H7 (cell line): ENCODE data around the gene PRKAG2. TPM values are rescaled to one million over a fixed set of nuclear protein-coding genes. Genes with fewer than 3 reads are reported as not detected.

ENCODE experiments used
- DNase-seq: peaks from one replicate; pipeline ENCODE4 v3.0.0; 2012
- H3K27me3 ChIP-seq: 2 replicates; pipeline ENCODE4 v1.6.0; 2011; ENCODE audit warnings: mild to moderate bottlenecking, low read length; ENCODE audit not compliant: control insufficient read depth, insufficient read depth
- H3K36me3 ChIP-seq: replicated peaks from 2 replicates; pipeline ENCODE4 v1.5.1; 2011; ENCODE audit warnings: low read length; ENCODE audit not compliant: control insufficient read depth, insufficient read depth
- H3K4me3 ChIP-seq: 2 replicates; pipeline ENCODE4 v1.5.1; 2011; ENCODE audit warnings: low read depth, mild to moderate bottlenecking, control low read depth, low read length, moderate library complexity; ENCODE audit not compliant: insufficient read depth
- total RNA-seq: library from RNA; depleted of rRNA; stranded (reverse); fragments of >200 nt; shearing (Covaris generic); gene quantifications from 2 replicates; pipeline ENCODE4 v1.2.3, GENCODE V29; 2014

The PRKAG2 gene
- total RNA-seq, 1 experiment from 2014 or later: 6.0 TPM

- no peaks in the 10 kb centered on the region for H3K36me3 ChIP-seq
- DNase-seq: no peak
- no peaks in the 10 kb centered on the region for H3K27me3 ChIP-seq
Observed at GRCh38 chr7:151714201-151714600, 162.7 kb downstream of the PRKAG2 start.

GRCh38 chr7:151712810-151713125 lies 164.1 kb downstream of the PRKAG2 start:
- H3K4me3 ChIP-seq: no peak overlapping the region
- DNase-seq: no peak
- no peaks in the 10 kb centered on the region for H3K36me3 ChIP-seq
- H3K27me3 ChIP-seq: no peaks in the 10 kb centered on the region

More at GRCh38 chr7:151714201-151714600, 162.7 kb downstream of the PRKAG2 start:
- H3K4me3 ChIP-seq: no peak overlapping the region

DNA sequence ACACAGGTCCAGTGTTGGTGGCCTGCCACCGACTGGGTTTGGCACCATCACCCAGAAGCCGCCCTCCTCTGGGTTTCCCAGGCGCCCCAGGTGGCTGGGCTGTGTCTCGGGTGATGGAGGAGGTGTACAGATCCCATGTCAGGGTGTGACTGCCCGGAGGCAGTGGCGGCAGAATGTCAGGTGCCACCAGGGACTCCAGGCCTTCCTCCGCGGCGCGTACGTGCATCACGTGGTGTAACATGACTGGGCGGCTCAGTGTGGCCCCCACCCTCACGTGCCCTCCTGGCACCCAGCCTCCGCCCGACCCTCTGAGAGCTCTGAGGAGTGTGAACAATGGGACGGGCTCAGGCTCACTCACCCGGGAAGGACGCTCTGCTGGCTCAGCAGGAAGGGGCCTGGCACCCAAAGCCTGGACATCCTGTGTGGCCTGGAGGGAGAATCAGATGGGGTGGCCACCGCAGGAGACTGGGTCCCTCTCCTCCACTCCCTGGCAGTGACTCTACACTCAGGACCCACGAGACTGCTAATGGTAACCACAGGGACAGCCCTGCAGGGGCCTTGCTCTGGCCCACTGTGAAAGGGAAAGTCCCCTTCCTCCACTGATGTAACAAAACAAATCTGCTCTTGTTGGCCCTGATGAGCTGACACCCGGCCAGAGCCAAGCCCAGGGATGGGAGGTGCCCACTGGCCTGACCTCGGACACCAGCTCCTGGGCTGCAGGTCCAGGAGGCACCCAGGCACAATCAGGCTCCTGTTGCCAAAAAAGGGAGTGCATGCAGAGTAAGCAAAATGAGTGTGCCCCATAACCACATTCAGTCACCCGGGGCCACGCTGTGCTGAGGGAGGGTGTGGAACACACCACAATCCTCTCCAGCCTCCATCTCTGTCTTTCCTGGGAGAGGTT lies 164.8 kb downstream of the PRKAG2 start:
- Histone ChIP-seq H3K4me3 (no peak overlapping the region), H3K36me3 (no peaks in the 10 kb centered on the region), H3K27me3 (no peaks in the 10 kb centered on the region)
- DNase-seq: no peak

DNA sequence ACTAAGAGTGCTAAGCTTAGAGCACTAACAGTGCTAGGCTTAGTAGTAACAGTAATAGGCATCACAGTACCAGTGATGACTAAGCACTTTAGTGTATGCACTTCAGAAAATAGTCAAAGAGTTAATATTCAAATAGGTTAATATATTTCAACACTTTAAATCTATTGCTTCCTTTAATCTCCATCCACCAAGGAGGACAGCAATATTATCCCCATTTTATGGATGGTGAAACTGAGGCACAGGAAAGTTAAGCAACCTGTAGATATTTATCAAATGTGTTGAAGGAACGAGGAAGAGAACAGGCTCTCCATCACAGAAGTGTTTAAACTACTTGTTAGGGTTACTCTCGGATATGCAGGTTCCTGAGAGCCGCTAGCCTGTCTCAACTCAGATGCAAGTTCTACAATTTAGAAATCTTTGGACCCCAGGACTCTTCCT lies 165.5 kb downstream of the PRKAG2 start:
- DNase-seq: no peak

GRCh38 chr7:151710646-151711434 lies 166.1 kb downstream of the PRKAG2 start:
- Histone ChIP-seq H3K36me3 (no peaks in the 10 kb centered on the region), H3K4me3 (no peak overlapping the region), H3K27me3 (no peaks in the 10 kb centered on the region)
- DNase-seq: no peak

More for the DNA sequence above, 165.5 kb downstream of the PRKAG2 start:
- Histone ChIP-seq H3K36me3 (no peaks in the 10 kb centered on the region), H3K4me3 (no peak overlapping the region), H3K27me3 (no peaks in the 10 kb centered on the region)

DNA sequence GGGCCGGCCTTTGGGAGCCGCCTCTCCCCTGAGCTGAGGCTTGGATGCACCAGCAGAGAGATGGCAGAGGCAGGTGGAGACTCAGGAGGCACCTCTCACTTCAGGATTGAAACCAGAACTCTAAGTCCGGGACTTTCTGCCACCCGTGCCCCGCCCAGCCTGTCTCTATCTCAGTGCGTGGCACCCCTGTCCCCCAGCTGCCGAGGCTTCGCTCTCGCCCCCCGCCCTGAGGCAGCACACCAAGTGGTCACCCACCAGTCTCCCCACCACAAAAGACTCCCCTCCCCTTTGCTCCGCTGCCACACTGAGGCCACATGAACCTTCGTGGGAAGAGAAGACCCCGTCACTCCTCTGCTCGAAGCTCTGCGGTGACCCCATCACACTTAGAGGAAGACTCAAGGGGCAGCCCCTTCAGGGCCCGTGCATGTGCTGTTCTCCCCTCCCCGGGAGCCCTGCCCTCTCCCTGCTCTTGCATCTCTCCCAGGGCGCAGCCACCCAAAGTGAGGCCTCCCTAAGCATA lies 166.7 kb downstream of the PRKAG2 start:
- no peak for DNase-seq
- no peak overlapping the region for H3K4me3 ChIP-seq
- H3K27me3 ChIP-seq: no peaks in the 10 kb centered on the region
- no peaks in the 10 kb centered on the region for H3K36me3 ChIP-seq

DNA sequence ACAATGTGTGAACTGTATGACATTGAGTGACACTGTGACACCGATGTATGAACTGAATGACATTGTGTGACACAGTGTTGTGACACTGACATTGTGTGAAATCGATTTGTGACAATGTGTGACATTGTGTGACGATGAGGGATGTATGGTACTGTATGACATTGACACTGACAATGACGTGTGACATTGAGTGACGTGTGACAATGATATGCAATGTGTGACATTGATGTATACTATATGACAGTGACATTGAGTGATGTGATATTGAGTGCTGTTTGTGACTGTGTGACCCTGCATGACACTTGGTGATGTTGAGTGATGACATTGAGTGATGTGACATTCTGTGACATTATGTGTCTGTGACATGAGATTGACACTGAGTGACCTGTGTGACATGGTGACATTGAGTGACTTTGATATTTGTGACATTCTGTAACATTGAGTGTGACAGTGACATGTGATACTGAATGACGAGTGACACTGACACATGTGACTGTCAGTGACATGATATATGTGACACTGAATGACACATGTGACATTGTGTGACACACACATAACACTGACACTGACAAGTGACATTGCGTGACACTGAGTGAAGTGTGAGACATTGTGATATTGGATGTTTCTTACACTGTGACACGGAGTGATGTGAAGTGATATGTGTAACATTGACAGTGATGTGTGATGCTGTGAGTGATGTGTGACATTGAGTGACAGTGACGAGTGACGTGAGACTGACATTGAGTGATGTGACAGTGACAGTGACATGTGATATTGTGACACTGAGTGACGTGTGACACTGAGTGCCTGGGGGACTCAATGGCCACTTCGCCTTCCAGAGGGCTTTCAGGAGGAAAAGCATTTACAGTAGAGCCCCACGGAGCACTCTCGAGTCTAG lies 167.5 kb downstream of the PRKAG2 start:
- no peaks in the 10 kb centered on the region for H3K27me3 ChIP-seq
- H3K36me3 ChIP-seq: no peaks in the 10 kb centered on the region
- H3K4me3 ChIP-seq: no peak overlapping the region
- no peak for DNase-seq

GRCh38 chr7:151708610-151709009 lies 168.3 kb downstream of the PRKAG2 start:
- Histone ChIP-seq H3K27me3 (no peaks in the 10 kb centered on the region), H3K36me3 (no peaks in the 10 kb centered on the region), H3K4me3 (no peak overlapping the region)
- DNase-seq: no peak

DNA sequence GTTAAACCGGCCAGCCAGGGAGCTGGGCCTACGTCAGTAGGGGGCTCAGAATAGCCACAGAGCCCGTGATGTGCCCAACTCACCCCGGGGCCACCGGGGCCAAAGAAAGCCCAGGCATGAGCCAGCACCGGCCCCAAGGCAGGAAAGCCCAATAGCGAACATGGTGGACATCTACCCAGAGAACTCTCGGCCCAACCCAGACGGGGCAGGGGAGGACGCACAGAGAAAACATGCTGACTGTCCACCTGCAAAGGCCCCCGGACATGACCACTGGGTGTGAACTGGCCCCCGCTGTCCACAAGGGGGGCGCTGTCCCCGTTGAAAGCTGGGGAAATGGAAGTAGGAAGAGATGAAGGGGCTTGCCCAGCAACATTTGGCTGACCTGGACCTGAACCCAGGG lies 169.2 kb downstream of the PRKAG2 start:
- DNase-seq: peak; percentile 68

DNA sequence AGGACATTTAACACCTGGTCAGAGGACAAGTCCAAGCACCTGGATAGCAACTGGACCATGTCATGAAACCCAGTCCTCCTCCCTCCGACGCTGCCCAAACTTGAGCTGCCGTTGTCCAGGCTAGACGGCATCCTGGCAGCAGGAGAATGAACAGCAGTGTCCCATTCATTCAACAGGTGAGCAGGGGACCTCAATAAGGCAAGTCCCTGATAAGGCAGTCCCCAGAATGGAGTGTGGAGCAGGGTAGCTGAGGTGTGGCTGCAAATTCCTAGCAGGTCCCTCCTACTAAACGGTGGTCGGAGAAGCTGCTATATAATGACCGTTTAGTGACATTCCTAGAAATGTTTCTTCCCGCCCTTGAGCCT lies 169.8 kb downstream of the PRKAG2 start:
- no peak for DNase-seq
- no peaks in the 10 kb centered on the region for H3K27me3 ChIP-seq
- H3K36me3 ChIP-seq: no peaks in the 10 kb centered on the region
- no peak overlapping the region for H3K4me3 ChIP-seq

More for the DNA sequence above, 169.2 kb downstream of the PRKAG2 start:
- H3K27me3 ChIP-seq: no peaks in the 10 kb centered on the region
- no peaks in the 10 kb centered on the region for H3K36me3 ChIP-seq
- no peak overlapping the region for H3K4me3 ChIP-seq

DNA sequence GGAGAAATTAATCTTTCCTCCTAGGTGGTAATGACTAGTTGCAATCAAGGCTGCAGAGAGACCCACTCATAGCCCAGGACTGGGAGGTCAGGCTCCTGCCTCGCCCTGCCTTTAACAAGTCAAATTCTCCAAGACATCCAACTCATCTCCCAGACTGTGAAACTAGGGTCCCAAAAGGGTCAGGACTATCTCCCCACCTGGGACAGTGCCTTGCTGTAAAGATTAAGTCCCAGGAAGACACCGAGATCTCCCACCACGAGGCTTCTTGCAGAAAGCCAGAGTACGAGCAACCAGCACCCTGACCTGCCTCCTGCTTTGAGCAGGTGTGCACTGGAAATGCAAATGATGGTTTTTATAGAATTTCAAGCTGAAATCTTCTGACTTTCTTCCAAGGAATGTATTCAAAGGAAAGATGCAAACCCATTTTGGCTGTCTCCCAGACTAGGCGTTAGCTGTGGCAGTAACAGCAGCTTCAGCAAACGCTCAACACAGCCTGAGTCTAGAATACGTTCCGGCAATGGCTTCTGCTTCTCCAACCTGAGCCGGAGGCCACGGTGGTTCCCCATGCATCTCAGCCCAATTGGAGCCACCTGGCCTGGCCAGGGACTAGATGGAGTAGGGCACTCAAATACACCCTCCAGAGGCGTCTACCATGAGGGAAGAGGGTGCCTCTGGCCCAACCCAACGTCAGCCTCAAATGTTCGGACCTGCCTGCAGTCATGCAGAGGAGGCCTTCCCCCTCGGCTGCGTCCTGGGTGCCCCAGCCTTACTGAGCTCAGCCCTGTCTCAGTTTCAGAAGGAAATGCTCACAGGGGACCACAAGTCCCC lies 170.4 kb downstream of the PRKAG2 start:
- H3K4me3 ChIP-seq: no peak overlapping the region
- no peak for DNase-seq
- H3K36me3 ChIP-seq: no peaks in the 10 kb centered on the region
- no peaks in the 10 kb centered on the region for H3K27me3 ChIP-seq

GRCh38 chr7:151705636-151706276 lies 171.2 kb downstream of the PRKAG2 start:
- Histone ChIP-seq H3K36me3 (no peaks in the 10 kb centered on the region), H3K27me3 (no peaks in the 10 kb centered on the region), H3K4me3 (0 out of 2 replicates have a peak overlapping the region, but pooled peaks have one; percentile 6)
- DNase-seq: peak; percentile 90
